ENCODE results near the gene NR5A2.

The NR5A2 gene

GRCh38 chr1:200134116-200134515, 106.6 kb downstream of the NR5A2 start:
- H3K27me3 ChIP-seq (ENCODE audit: control insufficient read depth in 2 of 2, insufficient read depth in 2 of 2, low read length in 2 of 2), result no peaks in the 10 kb centered on the region
- H3K36me3 ChIP-seq (ENCODE audit: control insufficient read depth in 2 of 2, insufficient read depth in 2 of 2, low read length in 2 of 2), result peaks cover 5 to 6% of the 10 kb centered on the region in 2 donors
- no peak overlapping the region for H3K4me3 ChIP-seq (ENCODE audit: low read length in 2 of 2)
- H3K9me3 ChIP-seq (ENCODE audit: control insufficient read depth in 2 of 2, low read length in 2 of 2), result no peaks in the 10 kb centered on the region
- H3K9ac ChIP-seq (ENCODE audit: low read depth in 1 of 2, low read length in 2 of 2), result no peak overlapping the region
- H3K27ac ChIP-seq (ENCODE audit: low read depth in 2 of 2, low read length in 2 of 2), result no peak overlapping the region
- H3K4me1 ChIP-seq (ENCODE audit: control insufficient read depth in 2 of 2, insufficient read depth in 2 of 2, low read length in 2 of 2), result peaks cover 4 to 6% of the 10 kb centered on the region in 2 donors

GRCh38 chr1:200136384-200136783, 108.9 kb downstream of the NR5A2 start:
- Histone ChIP-seq H3K9me3 (ENCODE audit: control insufficient read depth in 2 of 2, low read length in 2 of 2) (no peaks in the 10 kb centered on the region), H3K27me3 (ENCODE audit: control insufficient read depth in 2 of 2, insufficient read depth in 2 of 2, low read length in 2 of 2) (no peaks in the 10 kb centered on the region), H3K27ac (ENCODE audit: low read depth in 2 of 2, low read length in 2 of 2) (no peak overlapping the region), H3K9ac (ENCODE audit: low read depth in 1 of 2, low read length in 2 of 2) (no peak overlapping the region), H3K4me1 (ENCODE audit: control insufficient read depth in 2 of 2, insufficient read depth in 2 of 2, low read length in 2 of 2) (peaks cover 2 to 3% of the 10 kb centered on the region in 2 donors), H3K4me3 (ENCODE audit: low read length in 2 of 2) (no peak overlapping the region), H3K36me3 (ENCODE audit: control insufficient read depth in 2 of 2, insufficient read depth in 2 of 2, low read length in 2 of 2) (peaks cover 5 to 6% of the 10 kb centered on the region in 2 donors)

GRCh38 chr1:200139661-200140250, 112.2 kb downstream of the NR5A2 start:
- no peaks in the 10 kb centered on the region for H3K4me1 ChIP-seq (ENCODE audit: control insufficient read depth in 2 of 2, insufficient read depth in 2 of 2, low read length in 2 of 2)
- no peaks in the 10 kb centered on the region for H3K27me3 ChIP-seq (ENCODE audit: control insufficient read depth in 2 of 2, insufficient read depth in 2 of 2, low read length in 2 of 2)
- H3K4me3 ChIP-seq (ENCODE audit: low read length in 2 of 2), result no peak overlapping the region
- H3K9ac ChIP-seq (ENCODE audit: low read depth in 1 of 2, low read length in 2 of 2), result no peak overlapping the region
- no peak overlapping the region for H3K27ac ChIP-seq (ENCODE audit: low read depth in 2 of 2, low read length in 2 of 2)
- peaks cover 3 to 8% of the 10 kb centered on the region in 2 donors for H3K36me3 ChIP-seq (ENCODE audit: control insufficient read depth in 2 of 2, insufficient read depth in 2 of 2, low read length in 2 of 2)
- no peaks in the 10 kb centered on the region for H3K9me3 ChIP-seq (ENCODE audit: control insufficient read depth in 2 of 2, low read length in 2 of 2)

GRCh38 chr1:200143347-200143746, 115.8 kb downstream of the NR5A2 start:
- Histone ChIP-seq H3K9ac (ENCODE audit: low read depth in 1 of 2, low read length in 2 of 2) (no peak overlapping the region), H3K36me3 (ENCODE audit: control insufficient read depth in 2 of 2, insufficient read depth in 2 of 2, low read length in 2 of 2) (peaks cover 11 to 12% of the 10 kb centered on the region in 2 donors), H3K4me1 (ENCODE audit: control insufficient read depth in 2 of 2, insufficient read depth in 2 of 2, low read length in 2 of 2) (no peaks in the 10 kb centered on the region), H3K27me3 (ENCODE audit: control insufficient read depth in 2 of 2, insufficient read depth in 2 of 2, low read length in 2 of 2) (no peaks in the 10 kb centered on the region), H3K27ac (ENCODE audit: low read depth in 2 of 2, low read length in 2 of 2) (no peak overlapping the region), H3K9me3 (ENCODE audit: control insufficient read depth in 2 of 2, low read length in 2 of 2) (no peaks in the 10 kb centered on the region), H3K4me3 (ENCODE audit: low read length in 2 of 2) (no peak overlapping the region)

GRCh38 chr1:200146100-200146499, 118.6 kb downstream of the NR5A2 start:
- Histone ChIP-seq H3K9me3 (ENCODE audit: control insufficient read depth in 2 of 2, low read length in 2 of 2) (no peaks in the 10 kb centered on the region), H3K4me1 (ENCODE audit: control insufficient read depth in 2 of 2, insufficient read depth in 2 of 2, low read length in 2 of 2) (no peaks in the 10 kb centered on the region), H3K27ac (ENCODE audit: low read depth in 2 of 2, low read length in 2 of 2) (no peak overlapping the region), H3K9ac (ENCODE audit: low read depth in 1 of 2, low read length in 2 of 2) (no peak overlapping the region), H3K27me3 (ENCODE audit: control insufficient read depth in 2 of 2, insufficient read depth in 2 of 2, low read length in 2 of 2) (no peaks in the 10 kb centered on the region), H3K36me3 (ENCODE audit: control insufficient read depth in 2 of 2, insufficient read depth in 2 of 2, low read length in 2 of 2) (peaks cover 12 to 15% of the 10 kb centered on the region in 2 donors), H3K4me3 (ENCODE audit: low read length in 2 of 2) (no peak overlapping the region)

GRCh38 chr1:200147094-200147493, 119.6 kb downstream of the NR5A2 start:
- peaks cover 12 to 15% of the 10 kb centered on the region in 2 donors for H3K36me3 ChIP-seq (ENCODE audit: control insufficient read depth in 2 of 2, insufficient read depth in 2 of 2, low read length in 2 of 2)
- H3K9me3 ChIP-seq (ENCODE audit: control insufficient read depth in 2 of 2, low read length in 2 of 2), result no peaks in the 10 kb centered on the region
- no peak overlapping the region for H3K27ac ChIP-seq (ENCODE audit: low read depth in 2 of 2, low read length in 2 of 2)
- H3K9ac ChIP-seq (ENCODE audit: low read depth in 1 of 2, low read length in 2 of 2), result no peak overlapping the region
- H3K4me3 ChIP-seq (ENCODE audit: low read length in 2 of 2), result no peak overlapping the region
- H3K27me3 ChIP-seq (ENCODE audit: control insufficient read depth in 2 of 2, insufficient read depth in 2 of 2, low read length in 2 of 2), result no peaks in the 10 kb centered on the region
- H3K4me1 ChIP-seq (ENCODE audit: control insufficient read depth in 2 of 2, insufficient read depth in 2 of 2, low read length in 2 of 2), result no peaks in the 10 kb centered on the region

- no peak overlapping the region for H3K9ac ChIP-seq (ENCODE audit: low read depth in 1 of 2, low read length in 2 of 2)
- H3K4me3 ChIP-seq (ENCODE audit: low read length in 2 of 2), result no peak overlapping the region
- no peaks in the 10 kb centered on the region for H3K4me1 ChIP-seq (ENCODE audit: control insufficient read depth in 2 of 2, insufficient read depth in 2 of 2, low read length in 2 of 2)
- H3K27ac ChIP-seq (ENCODE audit: low read depth in 2 of 2, low read length in 2 of 2), result no peak overlapping the region
- no peaks in the 10 kb centered on the region for H3K9me3 ChIP-seq (ENCODE audit: control insufficient read depth in 2 of 2, low read length in 2 of 2)
- no peaks in the 10 kb centered on the region for H3K27me3 ChIP-seq (ENCODE audit: control insufficient read depth in 2 of 2, insufficient read depth in 2 of 2, low read length in 2 of 2)
- H3K36me3 ChIP-seq (ENCODE audit: control insufficient read depth in 2 of 2, insufficient read depth in 2 of 2, low read length in 2 of 2), result peaks cover 12 to 15% of the 10 kb centered on the region in 2 donors
Measured at GRCh38 chr1:200147742-200148141, 120.2 kb downstream of the NR5A2 start.

GRCh38 chr1:200150006-200150405, 122.5 kb downstream of the NR5A2 start:
- Histone ChIP-seq H3K9ac (ENCODE audit: low read depth in 1 of 2, low read length in 2 of 2) (no peak overlapping the region), H3K36me3 (ENCODE audit: control insufficient read depth in 2 of 2, insufficient read depth in 2 of 2, low read length in 2 of 2) (peaks cover 6 to 17% of the 10 kb centered on the region in 2 donors), H3K27me3 (ENCODE audit: control insufficient read depth in 2 of 2, insufficient read depth in 2 of 2, low read length in 2 of 2) (no peaks in the 10 kb centered on the region), H3K4me3 (ENCODE audit: low read length in 2 of 2) (no peak overlapping the region), H3K9me3 (ENCODE audit: control insufficient read depth in 2 of 2, low read length in 2 of 2) (no peaks in the 10 kb centered on the region), H3K4me1 (ENCODE audit: control insufficient read depth in 2 of 2, insufficient read depth in 2 of 2, low read length in 2 of 2) (no peaks in the 10 kb centered on the region), H3K27ac (ENCODE audit: low read depth in 2 of 2, low read length in 2 of 2) (no peak overlapping the region)

GRCh38 chr1:200150721-200151120, 123.2 kb downstream of the NR5A2 start:
- no peak overlapping the region for H3K4me3 ChIP-seq (ENCODE audit: low read length in 2 of 2)
- no peaks in the 10 kb centered on the region for H3K9me3 ChIP-seq (ENCODE audit: control insufficient read depth in 2 of 2, low read length in 2 of 2)
- H3K27me3 ChIP-seq (ENCODE audit: control insufficient read depth in 2 of 2, insufficient read depth in 2 of 2, low read length in 2 of 2), result no peaks in the 10 kb centered on the region
- no peak overlapping the region for H3K9ac ChIP-seq (ENCODE audit: low read depth in 1 of 2, low read length in 2 of 2)
- H3K4me1 ChIP-seq (ENCODE audit: control insufficient read depth in 2 of 2, insufficient read depth in 2 of 2, low read length in 2 of 2), result no peaks in the 10 kb centered on the region
- no peak overlapping the region for H3K27ac ChIP-seq (ENCODE audit: low read depth in 2 of 2, low read length in 2 of 2)
- peaks cover 6 to 17% of the 10 kb centered on the region in 2 donors for H3K36me3 ChIP-seq (ENCODE audit: control insufficient read depth in 2 of 2, insufficient read depth in 2 of 2, low read length in 2 of 2)

GRCh38 chr1:200152336-200152735, 124.8 kb downstream of the NR5A2 start:
- Histone ChIP-seq H3K27ac (ENCODE audit: low read depth in 2 of 2, low read length in 2 of 2) (no peak overlapping the region), H3K9ac (ENCODE audit: low read depth in 1 of 2, low read length in 2 of 2) (no peak overlapping the region), H3K9me3 (ENCODE audit: control insufficient read depth in 2 of 2, low read length in 2 of 2) (no peaks in the 10 kb centered on the region), H3K27me3 (ENCODE audit: control insufficient read depth in 2 of 2, insufficient read depth in 2 of 2, low read length in 2 of 2) (no peaks in the 10 kb centered on the region), H3K4me1 (ENCODE audit: control insufficient read depth in 2 of 2, insufficient read depth in 2 of 2, low read length in 2 of 2) (no peaks in the 10 kb centered on the region), H3K36me3 (ENCODE audit: control insufficient read depth in 2 of 2, insufficient read depth in 2 of 2, low read length in 2 of 2) (peaks cover 5 to 15% of the 10 kb centered on the region in 2 donors), H3K4me3 (ENCODE audit: low read length in 2 of 2) (no peak overlapping the region)
